Effector CD4-positive, alpha-beta T cell (primary cell): ENCODE measurements around the gene RNU1-3.

Source experiments
- DNase-seq: peaks from one replicate; pipeline ENCODE4 v3.0.0-alpha.2; 2020

RNU1-3 gene

DNA sequence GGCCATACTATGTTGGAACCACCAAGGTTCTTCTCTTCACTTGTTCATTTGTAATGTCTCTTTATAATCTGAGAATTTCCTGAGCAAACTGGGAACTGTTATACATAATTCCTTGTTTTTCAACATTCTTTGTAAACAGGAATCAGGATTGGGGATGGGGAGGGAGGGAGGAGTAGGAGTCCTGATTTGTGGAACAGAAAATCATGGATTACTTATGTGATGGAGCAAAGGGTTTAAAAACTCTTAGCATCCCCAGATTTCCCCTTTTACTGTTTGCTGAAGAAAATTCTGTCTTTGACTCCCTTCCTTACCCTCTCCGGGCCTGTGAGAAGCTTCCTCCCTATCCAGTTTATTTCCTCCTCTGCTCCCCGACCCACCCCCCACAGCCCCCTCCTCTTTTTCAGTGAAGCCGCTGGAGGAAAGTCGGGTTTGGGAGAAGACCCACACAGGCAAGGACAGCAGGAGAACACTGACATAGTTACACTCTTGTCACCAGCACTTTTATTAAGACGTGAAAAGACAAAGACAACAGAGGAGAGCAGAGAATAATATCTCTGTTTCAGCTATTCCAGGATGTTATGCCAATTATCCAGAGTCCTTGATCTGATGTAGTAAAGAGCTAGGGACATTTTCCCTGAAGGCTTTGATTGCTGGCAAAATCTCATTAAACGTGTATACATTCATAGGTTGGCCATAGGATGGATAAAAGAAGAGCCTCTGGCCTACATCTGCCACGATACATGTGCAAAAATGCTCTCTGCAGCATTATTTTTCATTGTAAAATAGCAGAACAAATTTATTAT lies 48.8 kb downstream of the RNU1-3 start:
- peak; percentile 1 for DNase-seq

DNA sequence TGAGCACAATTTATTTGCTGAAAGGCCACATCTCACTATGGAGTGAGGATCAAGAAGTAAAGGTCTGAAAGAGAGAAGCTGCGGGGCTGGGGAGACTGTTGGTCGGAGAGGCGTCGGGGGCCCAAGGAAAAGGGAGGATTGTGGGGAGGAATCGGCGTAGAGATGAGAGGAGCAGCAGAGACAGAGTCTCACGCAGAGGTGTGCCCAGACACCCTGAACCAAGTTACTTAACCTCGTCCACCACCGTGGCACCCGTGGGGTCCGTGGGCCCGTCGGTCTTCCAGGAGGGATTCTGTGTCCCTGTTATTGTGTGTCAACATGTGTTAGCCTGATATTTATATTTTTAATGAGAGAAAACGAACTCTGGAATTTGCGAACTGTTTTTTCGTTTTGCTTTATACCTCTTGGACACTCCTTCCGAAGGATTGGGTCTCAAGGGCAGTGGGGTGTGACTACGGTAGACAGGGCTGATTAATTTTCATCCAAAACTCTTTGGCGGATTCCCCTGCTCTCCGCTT lies 49.6 kb downstream of the RNU1-3 start:
- peak; percentile 1 for DNase-seq
